Gastrocnemius medialis (tissue), 4 donors: ENCODE results near the gene ADRA1B.

Experiments used
- CTCF ChIP-seq, 5 experiments: fragments of 450-650 bp in 3 of 5; fragments of 200-600 bp in 2 of 5; sonication (generic) in 2 of 5; IDR thresholded peaks in 4 of 5; conservative IDR thresholded peaks in 1 of 5; 1 replicate in 4 of 5; 2 replicates in 1 of 5; pipeline ENCODE4 v1.5.1; 2016 to 2019; ENCODE audit warnings: antibody characterized with exemption in 5 of 5, mild to moderate bottlenecking in 3 of 5, moderate library complexity in 3 of 5
- POLR2A ChIP-seq, 2 donors: fragments of 450-650 bp; IDR thresholded peaks; one replicate each; pipeline ENCODE4 v1.6.1; 2017; ENCODE audit warnings: antibody characterized with exemption in 2 of 2, mild to moderate bottlenecking in 2 of 2, moderate library complexity in 2 of 2

GRCh38 chr5:159913501-159913900 is 2.8 kb upstream of the ADRA1B start:
- TF ChIP-seq POLR2A (IDR thresholded peaks at IDR 0.05) = no peak
- no peak for TF ChIP-seq CTCF (IDR thresholded peaks at IDR 0.05 in 4 of 5, conservative IDR thresholded peaks at IDR 0.05 in 1 of 5)
